Right lobe of liver (tissue), 6 donors: ENCODE results near the gene CPNE4. TPM values are rescaled to one million over a fixed set of nuclear protein-coding genes. Genes with fewer than 3 reads are reported as not detected.
"Not testable (repeated sequence)": the region's sequence is repeated elsewhere in the genome, so short reads cannot be mapped to it uniquely, and the experiment has no call there.

Experiments
- ATAC-seq, 4 donors: fragments of 200-7000 bp; cut with Tn5 transposase; one replicate each; pipeline ENCODE4 v1.9.1; 2020; ENCODE audit warnings: mild to moderate bottlenecking in 4 of 4, moderate library complexity in 4 of 4
- DNase-seq, 3 donors: peaks; one replicate each; pipeline ENCODE4 v3.0.0-alpha.2; 2020
- H3K27ac ChIP-seq, 3 donors: fragments of 200-600 bp; one replicate each; pipeline ENCODE4 v1.8.0; 2022
- H3K27me3 ChIP-seq, 2 donors: fragments of 200-600 bp; one replicate each; pipeline ENCODE4 v1.8.0; 2022
- H3K36me3 ChIP-seq, 4 donors: fragments of 200-600 bp; sonication (generic) in 1 of 4; one replicate each; pipeline versions ENCODE4 v1.5.1 to v1.8.0; 2017 to 2022; ENCODE audit warnings: control low read depth in 1 of 4
- H3K4me1 ChIP-seq, 4 donors: fragments of 200-600 bp; sonication (generic) in 1 of 4; one replicate each; pipeline versions ENCODE4 v1.5.1 to v1.8.0; 2017 to 2022; ENCODE audit warnings: control low read depth in 1 of 4
- H3K4me3 ChIP-seq, 3 donors: fragments of 200-600 bp; one replicate each; pipeline ENCODE4 v1.8.0; 2022
- H3K9me3 ChIP-seq, 4 donors: fragments of 200-600 bp; sonication (generic) in 1 of 4; one replicate each; pipeline versions ENCODE4 v1.5.1 to v1.8.0; 2017 to 2022; ENCODE audit warnings: control low read depth in 1 of 4
- POLR2A ChIP-seq: fragments of 450-650 bp; IDR thresholded peaks from one replicate; pipeline ENCODE4 v1.6.1; 2017; ENCODE audit warnings: antibody characterized with exemption, mild to moderate bottlenecking
- WGBS: methylation state at CpG from one replicate; pipeline ENCODE4 v1.1.6; 2018; ENCODE audit warnings: low coverage, low lambda C conversion rate; ENCODE audit not compliant: insufficient coverage; ENCODE audit errors: missing lambda C conversion rate; 5-methylcytosine and 5-hydroxymethylcytosine counted together
- intact Hi-C, 2 donors: fragments of 100-400 bp; cut with DNase I; formaldehyde crosslinking; loops; one replicate each; pipeline versions ENCODE4 v1.11.2 to v1.14.1; 2022
- total RNA-seq, 6 experiments: library from RNA; depleted of rRNA in 2 of 6; stranded (reverse); fragments of >200 nt in 2 of 6; fragmentation: NEBNext Ultra II Directional in 3 of 6; extraction: Animal tissue kit (Norgen Biotek cat#: 25700) in 3 of 6; gene quantifications; one replicate each; pipeline versions ENCODE4 v1.1.0 to v1.2.4, GENCODE V29; 2016 to 2023
- TF ChIP-seq, protein P1 (sequence below), 4 donors: fragments of 200-600 bp in 3 of 4; fragments of 450-650 bp in 1 of 4; IDR thresholded peaks; one replicate each; pipeline versions ENCODE4 v1.5.1 to v1.8.0; 2016 to 2022; ENCODE audit warnings: antibody characterized with exemption in 4 of 4, mild to moderate bottlenecking in 2 of 4
- donor health status: DM: no; HTN: yes; CAD: no.
- donor health status: DM: no; HTN: no; CAD: no.
- donor health status: DM: no; HTN: no; CAD: no.
- donor health status: DM: no; HTN: yes; CAD: no.
- donor health status: DM: no; HTN: yes; CAD: no.

CPNE4 gene
- total RNA-seq, 6 experiments from 2014 or later, result not detected

DNA sequence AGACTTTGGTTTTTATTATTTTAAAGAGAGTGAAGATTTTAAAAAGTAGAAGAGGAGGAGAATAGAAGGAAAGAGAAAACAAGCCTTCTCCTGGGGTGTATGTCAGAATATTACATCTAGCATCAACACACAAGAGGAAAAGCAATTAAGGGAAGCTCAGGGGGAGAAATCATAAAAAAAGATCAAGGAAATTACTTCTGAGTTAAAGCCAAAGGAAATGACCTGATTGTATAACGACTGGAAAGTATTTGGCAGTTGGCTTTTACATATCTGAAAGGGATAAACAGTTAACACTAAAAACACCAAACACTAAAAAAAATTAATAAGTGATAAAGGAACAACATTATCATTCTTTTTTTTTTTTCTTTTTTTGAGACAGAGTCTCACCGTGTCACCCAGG is 58.4 kb downstream of the CPNE4 start:
- intact Hi-C loops, result no loop called here
- WGBS, result 31% methylated on average over 2 of the region's 2 CpGs
- DNase-seq, result no peak
- Histone ChIP-seq H3K36me3 (no peaks in the 10 kb centered on the region), H3K4me1 (no peaks in the 10 kb centered on the region), H3K27me3 (no peaks in the 10 kb centered on the region), H3K27ac (no peak overlapping the region), H3K4me3 (no peak overlapping the region), H3K9me3 (no peaks in the 10 kb centered on the region)
- TF ChIP-seq, protein P1, sequence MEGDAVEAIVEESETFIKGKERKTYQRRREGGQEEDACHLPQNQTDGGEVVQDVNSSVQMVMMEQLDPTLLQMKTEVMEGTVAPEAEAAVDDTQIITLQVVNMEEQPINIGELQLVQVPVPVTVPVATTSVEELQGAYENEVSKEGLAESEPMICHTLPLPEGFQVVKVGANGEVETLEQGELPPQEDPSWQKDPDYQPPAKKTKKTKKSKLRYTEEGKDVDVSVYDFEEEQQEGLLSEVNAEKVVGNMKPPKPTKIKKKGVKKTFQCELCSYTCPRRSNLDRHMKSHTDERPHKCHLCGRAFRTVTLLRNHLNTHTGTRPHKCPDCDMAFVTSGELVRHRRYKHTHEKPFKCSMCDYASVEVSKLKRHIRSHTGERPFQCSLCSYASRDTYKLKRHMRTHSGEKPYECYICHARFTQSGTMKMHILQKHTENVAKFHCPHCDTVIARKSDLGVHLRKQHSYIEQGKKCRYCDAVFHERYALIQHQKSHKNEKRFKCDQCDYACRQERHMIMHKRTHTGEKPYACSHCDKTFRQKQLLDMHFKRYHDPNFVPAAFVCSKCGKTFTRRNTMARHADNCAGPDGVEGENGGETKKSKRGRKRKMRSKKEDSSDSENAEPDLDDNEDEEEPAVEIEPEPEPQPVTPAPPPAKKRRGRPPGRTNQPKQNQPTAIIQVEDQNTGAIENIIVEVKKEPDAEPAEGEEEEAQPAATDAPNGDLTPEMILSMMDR (IDR thresholded peaks at IDR 0.05), result no peak
- no peak for TF ChIP-seq POLR2A
- ATAC-seq, result no peak

DNA sequence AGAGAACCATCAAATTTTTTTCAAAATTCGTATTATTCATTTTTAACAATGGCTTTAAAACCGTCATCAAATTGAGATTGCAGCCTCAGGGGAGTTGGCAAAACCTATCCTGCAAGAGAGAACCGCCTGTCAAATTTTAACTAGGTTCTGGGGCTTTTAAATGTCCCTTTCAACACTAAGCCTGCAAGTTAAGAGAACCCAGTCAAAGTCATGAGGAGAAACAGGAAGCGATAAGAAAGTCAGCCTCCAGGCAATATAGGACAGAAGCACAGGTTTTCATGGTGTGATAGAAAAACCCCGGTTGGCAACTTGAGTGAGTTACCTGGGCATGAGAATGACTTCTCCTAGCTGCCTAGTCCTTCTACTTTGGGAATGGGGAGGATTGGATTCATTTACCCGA is 59.8 kb downstream of the CPNE4 start:
- intact Hi-C loops, result no loop called here
- ATAC-seq (no peak), DNase-seq (no peak)
- Histone ChIP-seq H3K4me3 (no peak overlapping the region), H3K27me3 (no peaks in the 10 kb centered on the region), H3K4me1 (no peaks in the 10 kb centered on the region), H3K36me3 (no peaks in the 10 kb centered on the region), H3K9me3 (no peaks in the 10 kb centered on the region), H3K27ac (no peak overlapping the region)
- 43% methylated on average over 6 of the region's 6 CpGs for WGBS
- TF ChIP-seq, protein P1 (IDR thresholded peaks at IDR 0.05), result no peak
- no peak for TF ChIP-seq POLR2A

DNA sequence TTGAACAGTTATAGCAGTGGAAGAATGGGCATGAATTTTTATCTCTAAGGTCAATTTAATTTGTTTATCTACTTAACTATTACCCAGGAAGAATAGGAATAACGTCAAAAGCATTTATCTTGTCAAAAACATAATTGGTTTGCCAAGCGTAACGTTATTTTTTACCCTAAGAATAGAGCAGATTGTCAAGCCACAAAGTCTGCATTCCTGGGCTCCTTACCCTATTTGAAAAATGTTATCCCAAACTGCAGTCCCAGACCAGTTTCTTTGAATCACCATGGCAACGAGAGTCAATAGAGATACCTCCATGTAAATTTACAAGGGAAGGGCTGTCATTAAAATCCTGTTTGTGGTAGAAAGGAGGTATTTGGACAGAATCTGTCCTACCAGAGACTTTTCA is 61.1 kb downstream of the CPNE4 start:
- Histone ChIP-seq H3K9me3 (no peaks in the 10 kb centered on the region), H3K27ac (no peak overlapping the region), H3K36me3 (no peaks in the 10 kb centered on the region), H3K4me3 (no peak overlapping the region), H3K4me1 (no peaks in the 10 kb centered on the region), H3K27me3 (no peaks in the 10 kb centered on the region)
- TF ChIP-seq, protein P1 (IDR thresholded peaks at IDR 0.05), result no peak
- TF ChIP-seq POLR2A, result no peak
- intact Hi-C loops, result no loop called here
- ATAC-seq (no peak), DNase-seq (no peak)
- 54% methylated on average over 4 of the region's 4 CpGs for WGBS

DNA sequence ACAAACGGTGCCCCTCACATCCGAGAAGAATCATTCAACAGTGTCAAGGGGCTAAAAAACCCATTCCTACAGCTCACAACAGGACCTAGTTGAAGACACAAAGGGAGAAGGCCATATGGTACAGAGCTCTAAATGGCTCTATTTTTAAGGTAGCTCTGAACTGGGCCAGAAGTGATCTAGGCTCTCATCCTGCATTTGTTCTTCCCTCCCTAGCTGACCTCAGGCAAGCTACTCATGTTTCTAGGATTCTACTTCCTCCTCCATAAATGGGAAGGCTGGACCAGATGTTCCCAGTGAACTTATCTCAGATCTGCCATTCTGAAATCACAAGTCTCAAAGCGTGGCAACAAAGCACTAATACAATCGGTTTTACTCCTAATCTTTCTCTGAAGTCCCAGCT is 62.3 kb downstream of the CPNE4 start:
- no peak overlapping the region for H3K4me3 ChIP-seq
- no peaks in the 10 kb centered on the region for H3K27me3 ChIP-seq
- intact Hi-C loops, result no loop called here
- H3K9me3 ChIP-seq, result no peaks in the 10 kb centered on the region
- no peaks in the 10 kb centered on the region for H3K36me3 ChIP-seq
- 36% methylated on average over 4 of the region's 4 CpGs for WGBS
- no peaks in the 10 kb centered on the region for H3K4me1 ChIP-seq
- DNase-seq (no peak), ATAC-seq (no peak)
- no peak overlapping the region for H3K27ac ChIP-seq
- no peak for TF ChIP-seq POLR2A
- TF ChIP-seq, protein P1 (IDR thresholded peaks at IDR 0.05), result no peak

DNA sequence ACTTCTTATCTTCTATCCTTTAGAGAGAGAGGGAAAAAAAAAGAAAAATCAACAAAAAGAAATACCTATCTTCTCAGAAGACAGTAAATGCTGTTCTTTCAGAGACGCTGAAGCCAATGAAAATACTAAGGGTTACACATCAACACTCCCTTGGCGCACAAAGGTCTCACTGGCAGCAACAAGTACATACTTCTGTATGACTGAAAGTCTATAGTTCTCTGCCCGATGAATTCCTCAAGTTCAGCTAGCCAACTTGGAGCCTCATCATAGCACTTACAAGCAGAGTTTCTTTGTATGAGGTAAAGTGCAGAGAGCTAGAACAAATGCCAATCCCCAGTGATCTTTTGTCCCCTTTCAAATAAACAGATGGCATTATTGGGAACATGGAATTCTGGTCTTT is 62.7 kb downstream of the CPNE4 start:
- Histone ChIP-seq H3K9me3 (peaks cover 0 to 1% (median 0%) of the 10 kb centered on the region in 4 donors), H3K27me3 (no peaks in the 10 kb centered on the region), H3K36me3 (no peaks in the 10 kb centered on the region), H3K4me1 (no peaks in the 10 kb centered on the region), H3K4me3 (no peak overlapping the region), H3K27ac (no peak overlapping the region)
- no peak for ATAC-seq
- DNase-seq, result no peak
- TF ChIP-seq, protein P1 (IDR thresholded peaks at IDR 0.05), result no peak
- TF ChIP-seq POLR2A, result no peak
- intact Hi-C loops, result no loop called here
- WGBS, result 64% methylated on average over 3 of the region's 3 CpGs

DNA sequence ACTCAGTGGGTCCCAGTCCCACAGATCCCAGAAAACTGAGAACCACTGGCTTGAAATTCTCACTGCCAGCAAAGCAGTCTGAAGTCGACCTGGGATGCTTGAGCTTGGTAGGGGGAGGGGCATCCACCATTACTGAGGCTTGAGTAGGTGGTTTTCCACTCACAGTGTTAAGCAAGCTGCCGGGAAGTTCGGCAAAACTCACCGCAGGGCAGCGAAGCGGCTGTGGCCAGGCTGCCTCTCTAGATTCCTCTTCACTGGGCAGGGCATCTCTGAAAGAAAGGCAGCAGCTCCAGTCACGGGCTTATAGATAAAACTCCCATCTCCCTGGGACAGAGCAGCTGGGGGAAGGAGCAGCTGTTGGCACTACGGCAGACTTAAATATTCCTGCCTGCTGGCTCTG is 71.4 kb downstream of the CPNE4 start:
- H3K4me3 ChIP-seq, DNase-seq, intact Hi-C loops, H3K4me1 ChIP-seq, H3K27ac ChIP-seq, H3K27me3 ChIP-seq, ATAC-seq, H3K36me3 ChIP-seq, H3K9me3 ChIP-seq: not testable (repeated sequence)
- WGBS, result 0% methylated on average over 1 of the region's 8 CpGs
